Type B pancreatic cell (in vitro differentiated cells): ENCODE results near the gene ZFYVE16. TPM values are rescaled to one million over a fixed set of nuclear protein-coding genes. Genes with fewer than 3 reads are reported as not detected.
A peak's percentile ranks its signal among the peaks of the same experiment; 100 is the strongest.
"Not testable (repeated sequence)": the region's sequence is repeated elsewhere in the genome, so short reads cannot be mapped to it uniquely, and the experiment has no call there.

Experiments
- DNase-seq: peaks from one replicate; pipeline ENCODE4 v3.0.0; 2021; ENCODE audit warnings: mixed read lengths; ENCODE audit not compliant: unreplicated experiment; ENCODE audit errors: extremely low spot score
- H3K27ac Mint-ChIP-seq: 2 replicates; pipeline ENCODE4 v1.8.0; 2021; ENCODE audit warnings: mild to moderate bottlenecking, mixed read lengths
- H3K27me3 Mint-ChIP-seq: 2 replicates; pipeline ENCODE4 v1.8.0; 2021; ENCODE audit warnings: mixed read lengths
- H3K36me3 Mint-ChIP-seq: 2 replicates; pipeline ENCODE4 v1.8.0; 2021; ENCODE audit warnings: mixed read lengths
- H3K4me1 Mint-ChIP-seq: one replicate; pipeline ENCODE4 v1.8.0; 2021; ENCODE audit warnings: mixed read lengths; ENCODE audit not compliant: unreplicated experiment
- H3K4me3 Mint-ChIP-seq: 2 replicates; pipeline ENCODE4 v1.8.0; 2021; ENCODE audit warnings: mild to moderate bottlenecking, mixed read lengths
- H3K9me3 Mint-ChIP-seq: 2 replicates; pipeline ENCODE4 v1.8.0; 2021; ENCODE audit warnings: mixed read lengths
- CTCF ChIP-seq: fragments of 200-600 bp; sonication (generic); conservative IDR thresholded peaks from 2 replicates; pipeline ENCODE4 v1.5.0; 2021; ENCODE audit warnings: antibody characterized with exemption, mild to moderate bottlenecking
- total RNA-seq: library from RNA; stranded (reverse); gene quantifications from 2 replicates; pipeline ENCODE4 v1.2.1, GENCODE V29; 2021; ENCODE audit warnings: low replicate concordance

Gene ZFYVE16
- total RNA-seq, 1 donor from 2014 or later, result 55.0 TPM

GRCh38 chr5:80408484-80409366 is 861 bp downstream of the ZFYVE16 start:
- DNase-seq, result no peak
- Mint-ChIP-seq H3K27ac (peak overlapping the region; percentile 98), H3K36me3 (peaks cover 14% of the 10 kb centered on the region), H3K4me3 (peak overlapping the region; percentile 94), H3K9me3 (no peaks in the 10 kb centered on the region), H3K27me3 (no peaks in the 10 kb centered on the region), H3K4me1 (peaks cover 19% of the 10 kb centered on the region)
- no peak for TF ChIP-seq CTCF

GRCh38 chr5:80409367-80409966 is 1.6 kb downstream of the ZFYVE16 start:
- Mint-ChIP-seq H3K4me1 (peaks cover 23% of the 10 kb centered on the region), H3K4me3 (peak overlapping the region; percentile 94), H3K27me3 (no peaks in the 10 kb centered on the region), H3K36me3 (peaks cover 21% of the 10 kb centered on the region), H3K9me3 (no peaks in the 10 kb centered on the region), H3K27ac (peak overlapping the region; percentile 98)
- no peak for DNase-seq
- TF ChIP-seq CTCF, result no peak

- TF ChIP-seq CTCF, result no peak
- Mint-ChIP-seq H3K36me3 (peaks cover 29% of the 10 kb centered on the region), H3K4me1 (peaks cover 24% of the 10 kb centered on the region), H3K4me3 (peak overlapping the region; percentile 55), H3K27me3 (no peaks in the 10 kb centered on the region), H3K27ac (no peak overlapping the region), H3K9me3 (no peaks in the 10 kb centered on the region)
- DNase-seq, result no peak
These were observed 3.8 kb downstream of the ZFYVE16 start for GRCh38 chr5:80411589-80412219.

- H3K27me3 Mint-ChIP-seq, result no peaks in the 10 kb centered on the region
- peaks cover 20% of the 10 kb centered on the region for H3K4me1 Mint-ChIP-seq
- H3K9me3 Mint-ChIP-seq, result no peaks in the 10 kb centered on the region
- peaks cover 43% of the 10 kb centered on the region for H3K36me3 Mint-ChIP-seq
- TF ChIP-seq CTCF, result no peak
- H3K4me3 Mint-ChIP-seq, result no peak overlapping the region
- DNase-seq, result no peak
- no peak overlapping the region for H3K27ac Mint-ChIP-seq
These were observed 6.2 kb downstream of the ZFYVE16 start for GRCh38 chr5:80414113-80414512.

- H3K4me3 Mint-ChIP-seq, result no peak overlapping the region
- no peaks in the 10 kb centered on the region for H3K9me3 Mint-ChIP-seq
- DNase-seq, result no peak
- H3K4me1 Mint-ChIP-seq, result peaks cover 5% of the 10 kb centered on the region
- H3K27me3 Mint-ChIP-seq, result no peaks in the 10 kb centered on the region
- TF ChIP-seq CTCF, result no peak
- H3K27ac Mint-ChIP-seq, result no peak overlapping the region
- peaks cover 43% of the 10 kb centered on the region for H3K36me3 Mint-ChIP-seq
These were observed 10.1 kb downstream of the ZFYVE16 start for GRCh38 chr5:80417973-80418372.

GRCh38 chr5:80424365-80424764 is 16.5 kb downstream of the ZFYVE16 start:
- DNase-seq, H3K27ac Mint-ChIP-seq, H3K9me3 Mint-ChIP-seq, H3K27me3 Mint-ChIP-seq, H3K4me3 Mint-ChIP-seq, H3K4me1 Mint-ChIP-seq: not testable (repeated sequence)
- peaks cover 46% of the 10 kb centered on the region for H3K36me3 Mint-ChIP-seq
